ENCODE measurements around the gene SMYD3.
"Not testable (repeated sequence)": the region's sequence is repeated elsewhere in the genome, so short reads cannot be mapped to it uniquely, and the experiment has no call there.

DNA sequence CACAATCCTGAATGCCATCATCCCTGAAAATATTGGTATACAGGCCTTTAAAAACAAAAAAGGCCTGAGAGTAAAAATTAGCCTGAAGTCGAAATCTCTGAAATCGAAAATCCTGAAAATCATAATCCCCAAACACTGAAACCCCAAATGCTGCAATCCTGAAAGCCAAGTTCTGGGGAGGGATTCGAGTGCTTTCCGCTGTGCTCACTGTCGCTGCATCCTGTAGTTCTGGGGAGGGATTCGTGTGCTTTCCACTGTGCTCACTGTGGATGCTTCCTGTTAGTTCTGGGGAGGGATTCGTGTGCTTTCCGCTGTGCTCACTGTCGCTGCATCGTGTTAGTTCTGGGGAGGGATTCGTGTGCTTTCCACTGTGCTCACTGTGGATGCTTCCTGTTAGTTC lies 435.5 kb downstream of the SMYD3 start:
- TF ChIP-seq, protein P1, sequence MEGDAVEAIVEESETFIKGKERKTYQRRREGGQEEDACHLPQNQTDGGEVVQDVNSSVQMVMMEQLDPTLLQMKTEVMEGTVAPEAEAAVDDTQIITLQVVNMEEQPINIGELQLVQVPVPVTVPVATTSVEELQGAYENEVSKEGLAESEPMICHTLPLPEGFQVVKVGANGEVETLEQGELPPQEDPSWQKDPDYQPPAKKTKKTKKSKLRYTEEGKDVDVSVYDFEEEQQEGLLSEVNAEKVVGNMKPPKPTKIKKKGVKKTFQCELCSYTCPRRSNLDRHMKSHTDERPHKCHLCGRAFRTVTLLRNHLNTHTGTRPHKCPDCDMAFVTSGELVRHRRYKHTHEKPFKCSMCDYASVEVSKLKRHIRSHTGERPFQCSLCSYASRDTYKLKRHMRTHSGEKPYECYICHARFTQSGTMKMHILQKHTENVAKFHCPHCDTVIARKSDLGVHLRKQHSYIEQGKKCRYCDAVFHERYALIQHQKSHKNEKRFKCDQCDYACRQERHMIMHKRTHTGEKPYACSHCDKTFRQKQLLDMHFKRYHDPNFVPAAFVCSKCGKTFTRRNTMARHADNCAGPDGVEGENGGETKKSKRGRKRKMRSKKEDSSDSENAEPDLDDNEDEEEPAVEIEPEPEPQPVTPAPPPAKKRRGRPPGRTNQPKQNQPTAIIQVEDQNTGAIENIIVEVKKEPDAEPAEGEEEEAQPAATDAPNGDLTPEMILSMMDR (IDR thresholded peaks at IDR 0.05): not testable (repeated sequence)
- not testable (repeated sequence) for TF ChIP-seq POLR2A (IDR thresholded peaks at IDR 0.05; ENCODE audit: low read depth); EP300 (IDR thresholded peaks at IDR 0.05); POLR2AphosphoS5 (IDR thresholded peaks at IDR 0.05)
